Activated CD8-positive, alpha-beta T cell treated with anti-CD3 and anti-CD28 coated beads for 36 hours (primary cell): ENCODE results near the gene TTC9B. TPM values are rescaled to one million over a fixed set of nuclear protein-coding genes. Genes with fewer than 3 reads are reported as not detected.
A peak's percentile ranks its signal among the peaks of the same experiment; 100 is the strongest.

Source experiments
- ATAC-seq: fragments of 200-7000 bp; cut with Tn5 transposase; one replicate; pipeline ENCODE4 v1.10.0; 2021; ENCODE audit warnings: mild to moderate bottlenecking, moderate library complexity
- CTCF ChIA-PET: fragments of 350-600 bp; sonication (Branson Sonifier 250); formaldehyde crosslinking; loops from one replicate; lab custom pipeline; 2021; ENCODE audit warnings: antibody characterized with exemption; lab: Charles Lee
- POLR2A ChIA-PET: fragments of 350-600 bp; sonication (Branson Sonifier 250); formaldehyde crosslinking; loops from one replicate; lab custom pipeline; 2021; ENCODE audit warnings: antibody characterized with exemption; lab: Charles Lee
- DNase-seq: peaks from one replicate; pipeline ENCODE4 v3.0.0-alpha.2; 2020
- H3K27ac Mint-ChIP-seq: one replicate; pipeline ENCODE4 v1.8.0; 2021; ENCODE audit warnings: mild to moderate bottlenecking, mixed read lengths
- H3K27me3 Mint-ChIP-seq: one replicate; pipeline ENCODE4 v1.8.0; 2021; ENCODE audit warnings: mixed read lengths
- H3K36me3 Mint-ChIP-seq: one replicate; pipeline ENCODE4 v1.8.0; 2021; ENCODE audit warnings: low read depth, mixed read lengths
- H3K4me1 Mint-ChIP-seq: one replicate; pipeline ENCODE4 v1.8.0; 2021; ENCODE audit warnings: low read depth, mixed read lengths
- H3K4me3 Mint-ChIP-seq: one replicate; pipeline ENCODE4 v1.8.0; 2021; ENCODE audit warnings: mild to moderate bottlenecking, moderate library complexity, mixed read lengths
- H3K9me3 Mint-ChIP-seq: one replicate; pipeline ENCODE4 v1.8.0; 2021; ENCODE audit warnings: mixed read lengths
- intact Hi-C: fragments of 100-400 bp; cut with micrococcal nuclease; formaldehyde crosslinking; loops from one replicate; pipeline ENCODE4 v1.10.0; 2022
- total RNA-seq, 2 experiments: library from RNA; stranded (reverse); gene quantifications; one replicate each; pipeline ENCODE4 v1.2.3, GENCODE V29; 2021
- TF ChIP-seq, protein P1 (sequence below): fragments of 200-600 bp; IDR thresholded peaks from one replicate; pipeline ENCODE4 v1.8.0; 2022; ENCODE audit warnings: antibody characterized with exemption, mild to moderate bottlenecking

The TTC9B gene
- total RNA-seq, 2 experiments from 2014 or later, result not detected

DNA sequence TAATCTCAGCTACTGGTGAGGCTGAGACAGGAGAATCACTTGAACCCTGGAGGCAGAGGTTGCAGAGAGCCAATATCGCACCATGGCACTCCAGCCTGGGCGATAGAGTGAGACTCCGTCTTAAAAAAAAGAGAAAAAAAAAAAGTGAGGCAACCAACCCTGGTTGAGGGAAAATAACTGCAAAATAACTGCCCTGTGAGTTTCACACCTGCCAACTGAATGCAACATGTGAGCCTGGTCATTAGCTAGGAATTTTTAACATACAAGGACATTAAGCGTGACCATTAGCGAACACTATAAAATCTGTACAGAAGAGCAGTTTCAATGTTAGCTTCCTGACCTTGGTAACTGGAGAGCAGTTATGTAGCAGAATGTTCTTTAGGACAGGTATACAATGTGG is 10.7 kb upstream of the TTC9B start:
- ATAC-seq (no peak), DNase-seq (no peak)
- H3K36me3 Mint-ChIP-seq, result no peaks in the 10 kb centered on the region
- CTCF ChIA-PET, result interaction anchor here (0.6 to 1.2 kb wide), 2 partner anchors 28 to 90 kb away, joined by 4 read pairs; no protein-coding TSS in a partner anchor
- H3K4me3 Mint-ChIP-seq, result no peak overlapping the region
- no peaks in the 10 kb centered on the region for H3K9me3 Mint-ChIP-seq
- POLR2A ChIA-PET, result no interaction called here
- peaks cover 29% of the 10 kb centered on the region for H3K4me1 Mint-ChIP-seq
- intact Hi-C loops, result no loop called here
- H3K27me3 Mint-ChIP-seq, result peaks cover 30% of the 10 kb centered on the region
- no peak overlapping the region for H3K27ac Mint-ChIP-seq
- TF ChIP-seq, protein P1, sequence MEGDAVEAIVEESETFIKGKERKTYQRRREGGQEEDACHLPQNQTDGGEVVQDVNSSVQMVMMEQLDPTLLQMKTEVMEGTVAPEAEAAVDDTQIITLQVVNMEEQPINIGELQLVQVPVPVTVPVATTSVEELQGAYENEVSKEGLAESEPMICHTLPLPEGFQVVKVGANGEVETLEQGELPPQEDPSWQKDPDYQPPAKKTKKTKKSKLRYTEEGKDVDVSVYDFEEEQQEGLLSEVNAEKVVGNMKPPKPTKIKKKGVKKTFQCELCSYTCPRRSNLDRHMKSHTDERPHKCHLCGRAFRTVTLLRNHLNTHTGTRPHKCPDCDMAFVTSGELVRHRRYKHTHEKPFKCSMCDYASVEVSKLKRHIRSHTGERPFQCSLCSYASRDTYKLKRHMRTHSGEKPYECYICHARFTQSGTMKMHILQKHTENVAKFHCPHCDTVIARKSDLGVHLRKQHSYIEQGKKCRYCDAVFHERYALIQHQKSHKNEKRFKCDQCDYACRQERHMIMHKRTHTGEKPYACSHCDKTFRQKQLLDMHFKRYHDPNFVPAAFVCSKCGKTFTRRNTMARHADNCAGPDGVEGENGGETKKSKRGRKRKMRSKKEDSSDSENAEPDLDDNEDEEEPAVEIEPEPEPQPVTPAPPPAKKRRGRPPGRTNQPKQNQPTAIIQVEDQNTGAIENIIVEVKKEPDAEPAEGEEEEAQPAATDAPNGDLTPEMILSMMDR, result no peak

DNA sequence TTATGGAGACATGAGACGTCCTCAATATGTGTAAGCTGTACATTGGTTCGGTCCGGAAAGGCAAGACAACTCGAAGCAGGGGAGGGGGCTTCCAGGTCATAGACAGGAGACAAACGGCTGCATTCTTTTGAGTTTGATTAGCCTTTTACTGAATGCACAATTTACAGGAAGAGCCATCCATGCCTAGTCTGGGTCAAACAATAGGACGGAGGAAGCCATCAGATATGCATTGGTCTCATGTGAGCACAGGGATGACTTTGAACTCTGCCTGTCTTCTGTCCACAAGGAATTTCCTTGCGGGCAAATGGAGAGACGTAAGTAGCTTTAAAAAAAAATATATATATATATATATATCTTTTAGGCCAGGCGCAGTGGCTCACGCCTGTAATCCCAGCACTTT is 10.2 kb upstream of the TTC9B start:
- ATAC-seq (no peak), DNase-seq (no peak)
- CTCF ChIA-PET, result interaction anchor here (1.2 kb wide), 1 partner anchor 89 kb away, joined by 4 read pairs; no protein-coding TSS in a partner anchor
- peaks cover 29% of the 10 kb centered on the region for H3K4me1 Mint-ChIP-seq
- no peak overlapping the region for H3K27ac Mint-ChIP-seq
- POLR2A ChIA-PET, result no interaction called here
- TF ChIP-seq, protein P1, result no peak
- no peaks in the 10 kb centered on the region for H3K36me3 Mint-ChIP-seq
- H3K4me3 Mint-ChIP-seq, result no peak overlapping the region
- H3K9me3 Mint-ChIP-seq, result no peaks in the 10 kb centered on the region
- intact Hi-C loops, result no loop called here
- peaks cover 31% of the 10 kb centered on the region for H3K27me3 Mint-ChIP-seq

DNA sequence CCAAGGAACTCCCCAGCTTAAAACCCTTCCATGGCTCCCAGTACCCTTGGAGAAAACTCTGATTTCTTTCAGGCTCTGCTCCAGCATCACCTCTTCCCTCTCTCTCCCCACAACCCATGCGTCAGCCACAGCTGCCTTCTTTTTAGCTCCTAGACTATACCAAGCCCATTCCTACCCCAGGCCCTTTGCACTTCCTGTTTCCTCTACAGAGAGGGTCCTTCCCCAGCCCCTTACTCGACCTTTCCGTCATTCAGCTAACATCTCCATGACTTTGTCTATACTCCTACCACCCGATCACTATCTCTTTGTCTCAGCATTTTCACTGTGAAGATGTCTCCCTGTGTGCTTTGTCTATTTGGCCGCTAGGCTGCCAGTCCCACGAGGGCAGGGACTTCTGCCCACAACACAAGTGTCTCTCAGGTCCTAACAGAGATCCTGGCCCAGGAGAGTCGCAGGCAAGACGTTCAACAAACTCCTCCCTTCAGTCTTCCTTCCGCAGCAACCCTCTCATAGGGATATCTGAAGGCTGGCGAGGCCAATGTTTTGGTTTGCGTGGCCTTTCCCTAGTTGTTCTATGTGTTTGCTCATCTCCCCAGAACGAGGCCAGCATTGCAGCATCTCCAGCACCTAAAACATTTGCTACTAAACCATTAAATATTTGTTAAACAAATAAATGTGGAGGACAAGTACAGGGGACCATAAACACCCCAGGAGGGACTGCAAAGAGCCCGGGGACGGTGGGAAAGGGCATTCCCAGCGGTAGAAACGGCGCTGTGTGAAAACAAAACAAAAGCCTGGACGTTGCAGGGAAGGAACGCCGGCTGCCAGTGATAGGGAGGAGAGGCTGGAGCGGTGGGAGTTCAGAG is 7.5 kb upstream of the TTC9B start:
- Mint-ChIP-seq H3K27ac (no peak overlapping the region), H3K36me3 (peaks cover 2% of the 10 kb centered on the region), H3K4me1 (peaks cover 33% of the 10 kb centered on the region), H3K4me3 (peak overlapping the region; percentile 7), H3K9me3 (peaks cover 3% of the 10 kb centered on the region), H3K27me3 (peaks cover 38% of the 10 kb centered on the region)
- TF ChIP-seq, protein P1, result no peak
- DNase-seq (no peak), ATAC-seq (no peak)
- POLR2A ChIA-PET, result no interaction called here
- intact Hi-C loops, result no loop called here
- CTCF ChIA-PET, result interaction anchor here (0.7 kb wide), 1 partner anchor 86 kb away, joined by 3 read pairs; no protein-coding TSS in a partner anchor

DNA sequence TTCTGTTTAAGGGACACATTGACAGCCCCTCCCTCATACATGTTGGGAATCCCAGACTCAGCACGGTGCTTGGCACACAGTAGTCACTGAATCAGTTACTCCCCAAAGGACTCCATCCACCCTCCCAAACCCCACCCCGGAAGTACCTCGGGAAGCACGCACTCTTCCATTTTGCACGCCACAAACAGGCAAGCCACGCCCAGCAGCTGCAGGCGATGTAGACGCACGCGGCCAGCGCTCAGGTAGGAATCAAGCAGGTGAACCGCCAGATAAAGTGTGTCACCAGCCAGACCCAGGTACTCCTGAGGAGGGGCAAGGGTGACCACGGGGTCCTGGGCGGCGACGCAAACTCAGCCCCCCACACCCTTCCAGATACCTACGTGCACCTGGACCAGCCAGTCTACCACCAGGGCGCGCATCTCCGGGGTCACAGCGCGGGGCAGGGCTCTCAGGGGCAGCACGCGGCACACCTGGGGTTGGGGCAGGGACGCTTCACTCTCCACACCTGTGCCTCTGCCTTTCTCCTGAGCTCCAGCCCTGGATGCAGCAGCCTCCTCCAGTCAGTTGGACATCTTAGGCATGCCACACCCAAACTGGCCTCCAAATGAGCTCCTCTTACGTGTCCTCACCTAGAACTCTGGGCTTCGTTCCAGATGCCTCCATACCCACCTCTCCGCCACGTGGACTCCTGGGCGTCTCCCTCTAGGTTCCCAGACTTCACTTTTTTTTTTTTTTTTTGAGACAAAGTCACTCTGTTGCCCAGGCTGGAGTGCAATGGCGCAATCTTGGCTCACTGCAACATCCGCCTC is 6.4 kb upstream of the TTC9B start:
- H3K4me1 Mint-ChIP-seq, result peaks cover 24% of the 10 kb centered on the region
- H3K4me3 Mint-ChIP-seq, result no peak overlapping the region
- H3K9me3 Mint-ChIP-seq, result peaks cover 3% of the 10 kb centered on the region
- peaks cover 47% of the 10 kb centered on the region for H3K27me3 Mint-ChIP-seq
- TF ChIP-seq, protein P1, result no peak
- CTCF ChIA-PET, result interaction anchor here (0.7 kb wide), 1 partner anchor 85 kb away, joined by 3 read pairs; no protein-coding TSS in a partner anchor
- H3K27ac Mint-ChIP-seq, result no peak overlapping the region
- POLR2A ChIA-PET, result no interaction called here
- DNase-seq, result no peak
- ATAC-seq, result no peak
- H3K36me3 Mint-ChIP-seq, result peaks cover 2% of the 10 kb centered on the region
- intact Hi-C loops, result loop anchor here (5.0 kb wide), 1 partner anchor 87 kb away; no protein-coding TSS in a partner anchor
